Measurements from ENCODE around the gene LNX2. TPM values are rescaled to one million over a fixed set of nuclear protein-coding genes. Genes with fewer than 3 reads are reported as not detected.

LNX2 gene
- total RNA-seq, 2 donors from 2014 or later: 26.1 to 36.4 TPM

GRCh38 chr13:27533155-27533643 lies 87.1 kb downstream of the LNX2 start:
- intact Hi-C loops (cut with DNase I, micrococcal nuclease): loop anchor here in 1 of 2 donors (5.0 to 10.0 kb wide), 2 partner anchors 158 to 294 kb away; no protein-coding TSS in a partner anchor

GRCh38 chr13:27528908-27529307 lies 91.4 kb downstream of the LNX2 start:
- intact Hi-C loops (cut with DNase I, micrococcal nuclease): no loop called here
- ATAC-seq (no peak), DNase-seq (no peak)

More at GRCh38 chr13:27533155-27533643, 87.1 kb downstream of the LNX2 start:
- ATAC-seq (peak; percentile 92), DNase-seq (peak; percentile 74 to 91)

- no peak for ATAC-seq
- DNase-seq: no peak
- intact Hi-C loops (cut with DNase I, micrococcal nuclease): no loop called here
These were observed 93.8 kb downstream of the LNX2 start for GRCh38 chr13:27526516-27526915.

GRCh38 chr13:27524981-27525975 lies 95.1 kb downstream of the LNX2 start:
- intact Hi-C loops (cut with DNase I, micrococcal nuclease): no loop called here
- DNase-seq (no peak), ATAC-seq (no peak)

GRCh38 chr13:27523346-27524073 lies 96.8 kb downstream of the LNX2 start:
- intact Hi-C loops (cut with DNase I, micrococcal nuclease): no loop called here
- no peak for ATAC-seq

GRCh38 chr13:27522847-27523246 lies 97.5 kb downstream of the LNX2 start:
- intact Hi-C loops (cut with DNase I, micrococcal nuclease): no loop called here
- no peak for ATAC-seq
- DNase-seq: no peak

More at GRCh38 chr13:27523346-27524073, 96.8 kb downstream of the LNX2 start:
- no peak for DNase-seq

- no peak for DNase-seq
- ATAC-seq: no peak
- intact Hi-C loops (cut with DNase I, micrococcal nuclease): no loop called here
These were observed 104.2 kb downstream of the LNX2 start for GRCh38 chr13:27516103-27516502.

- intact Hi-C loops (cut with DNase I, micrococcal nuclease): no loop called here
- DNase-seq (no peak), ATAC-seq (no peak)
These were observed 110.2 kb downstream of the LNX2 start for GRCh38 chr13:27510082-27510481.

- DNase-seq (no peak), ATAC-seq (no peak)
- intact Hi-C loops (cut with DNase I, micrococcal nuclease): no loop called here
These were observed 111.5 kb downstream of the LNX2 start for GRCh38 chr13:27508802-27509201.

GRCh38 chr13:27505792-27506191 lies 114.5 kb downstream of the LNX2 start:
- ATAC-seq: no peak
- DNase-seq: no peak
- intact Hi-C loops (cut with DNase I, micrococcal nuclease): no loop called here

GRCh38 chr13:27504868-27505194 lies 115.5 kb downstream of the LNX2 start:
- DNase-seq (no peak), ATAC-seq (no peak)

GRCh38 chr13:27504128-27504867 lies 116.0 kb downstream of the LNX2 start:
- DNase-seq (no peak), ATAC-seq (no peak)
- intact Hi-C loops (cut with DNase I, micrococcal nuclease): no loop called here

More at GRCh38 chr13:27504868-27505194, 115.5 kb downstream of the LNX2 start:
- intact Hi-C loops (cut with DNase I, micrococcal nuclease): no loop called here

- DNase-seq: no peak
- no peak for ATAC-seq
- intact Hi-C loops (cut with DNase I, micrococcal nuclease): no loop called here
These were observed 119.4 kb downstream of the LNX2 start for GRCh38 chr13:27500806-27501534.

GRCh38 chr13:27497563-27498230 lies 122.6 kb downstream of the LNX2 start:
- DNase-seq (no peak), ATAC-seq (no peak)
- intact Hi-C loops (cut with DNase I, micrococcal nuclease): no loop called here

GRCh38 chr13:27496536-27497273 lies 123.6 kb downstream of the LNX2 start:
- ATAC-seq (no peak), DNase-seq (no peak)
- intact Hi-C loops (cut with DNase I, micrococcal nuclease): no loop called here

GRCh38 chr13:27496006-27496405 lies 124.3 kb downstream of the LNX2 start:
- intact Hi-C loops (cut with DNase I, micrococcal nuclease): no loop called here
- ATAC-seq (no peak), DNase-seq (no peak)
